SIG-M5 treated with dmso at 0.1 percent for 504 hours (cell line): ENCODE results near the gene C1orf232.

ENCODE experiments used
- DNase-seq: peaks from one replicate; lab custom pipeline; 2025; ENCODE audit not compliant: unreplicated experiment; lab: John Stamatoyannopoulos, UW

Gene C1orf232

GRCh38 chr1:26168410-26169197 is at the start of gene C1orf232:
C1orf232 (minus strand) TSS chr1:26168963; CDS start chr1:26168499, 464 bp downstream.
- DNase-seq, result no peak

- no peak for DNase-seq
Observed at GRCh38 chr1:26215246-26215645, 46.5 kb upstream of the C1orf232 start.

DNA sequence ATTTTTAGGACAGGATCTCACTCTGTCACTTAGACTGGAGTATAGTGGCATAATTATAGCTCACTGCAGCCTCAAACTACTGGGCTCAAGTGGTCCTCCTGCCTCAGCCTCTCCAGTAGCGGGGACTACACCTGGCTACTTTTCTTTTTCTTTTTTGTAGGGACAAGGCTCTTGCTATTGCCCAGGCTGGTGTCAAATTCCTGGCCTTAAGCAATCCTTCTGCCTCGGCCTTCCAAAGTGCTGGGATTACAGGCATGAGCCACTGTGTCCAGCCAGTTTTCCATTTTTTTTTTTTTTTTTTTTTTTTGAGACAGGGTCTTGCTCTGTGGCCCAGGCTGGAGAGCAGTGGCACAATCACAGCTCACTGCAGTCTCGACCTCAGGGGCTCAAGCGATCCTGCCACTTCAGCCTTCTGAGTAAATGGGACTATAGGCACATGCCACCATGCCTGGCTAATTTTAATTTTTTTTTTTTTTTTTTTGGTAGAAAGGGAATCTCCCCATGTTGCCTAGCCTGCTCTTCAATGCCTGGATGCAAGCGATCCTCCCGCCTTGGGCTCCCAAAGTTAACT is 44.7 kb upstream of the C1orf232 start:
- DNase-seq, result no peak

GRCh38 chr1:26212726-26213125 is 44.0 kb upstream of the C1orf232 start:
- DNase-seq, result no peak

DNA sequence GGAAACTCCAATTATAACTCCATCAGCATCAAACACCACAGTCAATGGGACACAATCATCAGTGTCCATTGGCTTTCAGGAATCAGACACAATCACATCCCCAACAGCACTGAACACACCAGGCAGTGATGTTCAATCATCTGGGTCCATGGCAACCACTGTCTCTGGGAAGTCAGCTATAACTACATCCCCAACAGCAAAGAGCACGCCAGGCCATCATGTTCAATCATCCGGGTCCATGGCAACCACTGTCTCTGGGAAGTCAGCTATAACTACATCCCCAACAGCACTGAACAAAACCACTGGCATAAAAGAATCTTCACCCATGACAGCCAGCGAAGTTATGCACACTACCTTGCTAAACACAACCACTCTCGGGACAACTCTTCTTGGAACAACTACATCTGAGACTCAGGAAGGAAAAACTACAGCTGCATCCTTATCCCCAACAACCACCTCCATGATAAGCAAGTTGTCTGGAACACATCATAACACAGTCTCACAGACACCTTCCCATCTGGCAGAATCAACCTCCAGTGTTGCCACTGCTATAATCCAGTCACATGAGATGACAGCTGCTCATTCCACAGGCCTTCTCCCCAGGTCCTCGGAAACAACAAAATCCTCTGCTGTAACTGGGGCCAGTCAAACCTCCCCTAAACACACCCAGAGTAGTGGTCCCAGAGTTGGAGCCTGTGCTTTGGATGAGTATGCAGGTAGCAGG is 41.5 kb upstream of the C1orf232 start:
- DNase-seq, result no peak

- no peak for DNase-seq
Observed at GRCh38 chr1:26203642-26204318, 35.0 kb upstream of the C1orf232 start.

GRCh38 chr1:26200413-26200812 is 31.6 kb upstream of the C1orf232 start:
- DNase-seq, result no peak

- DNase-seq, result no peak
Observed at GRCh38 chr1:26197813-26198212, 29.1 kb upstream of the C1orf232 start.

DNA sequence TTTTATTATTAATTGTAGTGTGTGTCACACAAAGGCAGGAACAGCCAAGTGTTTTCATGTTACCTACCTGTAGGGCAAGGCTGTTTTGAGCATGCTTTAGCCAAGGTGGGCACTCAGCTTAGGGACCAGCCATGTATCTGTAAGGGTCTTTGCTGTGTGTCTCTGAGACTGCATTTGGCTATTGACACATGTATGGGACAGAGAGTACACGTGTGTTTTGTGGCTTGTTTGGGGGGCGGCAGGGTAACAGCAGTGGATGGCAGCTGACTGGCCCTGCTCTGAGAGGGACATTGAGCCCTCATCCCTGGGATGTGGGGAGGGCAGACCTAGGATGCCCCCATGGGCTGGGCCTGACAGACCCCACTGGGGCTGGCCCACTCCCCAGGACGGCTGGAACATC is 28.5 kb upstream of the C1orf232 start:
- no peak for DNase-seq

DNA sequence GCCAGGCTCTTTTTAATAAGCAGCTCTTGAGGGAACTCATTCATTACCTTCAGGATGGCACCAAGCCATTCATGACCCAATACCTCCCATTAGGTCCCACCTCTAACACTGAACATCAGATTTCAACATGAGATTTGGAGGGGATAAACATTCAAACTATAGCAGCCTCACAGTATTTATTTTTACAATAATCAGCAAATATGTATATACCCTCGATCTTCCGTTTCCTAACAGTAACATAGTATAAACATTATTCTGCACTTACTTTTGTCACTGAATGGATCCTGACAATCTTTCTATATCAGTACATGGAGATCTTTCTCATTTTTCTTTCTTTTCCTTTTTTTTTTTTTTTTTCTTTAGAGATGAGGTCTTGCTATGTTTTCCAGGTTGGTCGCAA is 27.0 kb upstream of the C1orf232 start:
- no peak for DNase-seq

DNA sequence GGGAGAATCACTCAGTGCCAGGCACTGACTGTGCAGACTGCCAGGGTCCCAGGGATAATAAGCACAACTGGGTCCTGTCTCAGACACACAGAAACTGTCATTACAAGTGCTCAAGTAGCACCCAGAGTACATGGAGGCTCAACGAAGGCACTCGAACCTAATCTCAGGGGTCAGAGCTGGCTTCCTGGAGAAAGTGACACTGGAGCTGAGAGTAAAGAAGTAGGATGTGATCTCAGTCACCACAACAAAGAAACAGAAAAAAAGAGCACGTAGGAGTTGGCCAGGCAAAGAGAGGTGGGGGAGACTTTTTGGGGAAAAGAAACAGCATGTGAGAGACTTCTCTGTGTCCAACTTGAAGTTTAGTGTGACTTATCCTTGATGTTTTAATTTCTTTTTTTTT is 23.0 kb upstream of the C1orf232 start:
- no peak for DNase-seq

DNA sequence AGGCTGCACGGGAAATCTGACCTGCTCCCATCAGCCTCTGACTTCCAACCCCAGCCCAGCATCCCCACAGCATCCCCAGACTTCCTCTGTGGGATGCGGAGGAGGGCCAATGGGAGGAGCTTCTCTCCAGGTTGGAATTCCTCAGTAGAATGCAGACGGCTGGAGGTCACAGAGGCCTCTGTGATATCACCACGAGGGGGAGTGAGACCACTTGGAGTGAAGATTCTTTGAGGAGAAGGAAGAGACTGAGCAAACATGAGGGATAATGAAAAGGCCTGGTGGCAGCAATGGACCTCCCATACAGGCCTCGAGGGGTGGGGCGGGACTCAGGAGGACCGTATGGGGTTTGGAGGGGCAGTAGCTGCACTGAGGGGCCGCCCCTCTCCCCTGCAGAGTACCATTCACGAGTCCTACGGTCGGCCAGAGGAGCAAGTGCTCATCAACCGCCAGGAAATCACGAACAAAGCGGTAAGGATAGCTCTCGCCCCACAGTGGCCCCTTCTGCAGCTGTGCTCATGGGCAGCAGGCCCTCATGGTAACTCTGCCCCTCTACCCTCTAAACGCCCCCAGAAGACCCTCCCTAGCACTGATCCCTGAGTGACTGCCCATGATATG is 21.7 kb upstream of the C1orf232 start, which contains the start of gene CATSPER4:
TSS of gene CATSPER4 (plus strand) at position 230 of the 615 bp plus-strand sequence. CDS start at position 256, 26 bp downstream.
- no peak for DNase-seq

GRCh38 chr1:26189751-26190275 is 21.1 kb upstream of the C1orf232 start:
- DNase-seq, result no peak

- no peak for DNase-seq
Observed at GRCh38 chr1:26189331-26189730, 20.6 kb upstream of the C1orf232 start.

GRCh38 chr1:26188477-26188876 is 19.7 kb upstream of the C1orf232 start:
- no peak for DNase-seq

GRCh38 chr1:26187882-26188281 is 19.1 kb upstream of the C1orf232 start:
- DNase-seq, result no peak

DNA sequence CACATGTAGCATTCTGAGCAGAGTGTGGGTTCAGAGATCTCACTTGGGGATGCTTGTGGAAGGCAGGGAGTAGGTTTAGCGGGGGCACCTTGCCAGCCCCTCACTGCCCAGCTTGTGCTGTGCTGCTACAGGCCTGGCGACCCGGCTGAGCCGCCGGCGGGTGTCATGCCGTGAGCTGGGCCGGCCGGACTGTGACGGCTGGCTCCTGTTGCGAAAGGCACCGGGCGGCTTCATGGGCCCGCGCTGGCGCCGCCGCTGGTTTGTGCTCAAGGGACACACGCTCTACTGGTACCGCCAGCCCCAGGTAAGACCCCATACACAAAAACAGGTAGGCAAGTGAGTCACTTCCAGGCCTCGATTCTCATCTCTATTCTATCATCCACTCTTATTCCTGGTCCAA is 16.1 kb upstream of the C1orf232 start:
- no peak for DNase-seq

GRCh38 chr1:26184086-26184485 is 15.3 kb upstream of the C1orf232 start:
- DNase-seq, result no peak

- DNase-seq, result no peak
Observed at GRCh38 chr1:26182383-26182696, 13.6 kb upstream of the C1orf232 start.

GRCh38 chr1:26181586-26182382 is 13.0 kb upstream of the C1orf232 start:
- DNase-seq, result no peak
